ENCODE results near the gene CSK. TPM values are rescaled to one million over a fixed set of nuclear protein-coding genes. Genes with fewer than 3 reads are reported as not detected.

CSK gene
- total RNA-seq, 4 donors from 2014 or later, result 37.6 to 47.3 (median 45.4) TPM

DNA sequence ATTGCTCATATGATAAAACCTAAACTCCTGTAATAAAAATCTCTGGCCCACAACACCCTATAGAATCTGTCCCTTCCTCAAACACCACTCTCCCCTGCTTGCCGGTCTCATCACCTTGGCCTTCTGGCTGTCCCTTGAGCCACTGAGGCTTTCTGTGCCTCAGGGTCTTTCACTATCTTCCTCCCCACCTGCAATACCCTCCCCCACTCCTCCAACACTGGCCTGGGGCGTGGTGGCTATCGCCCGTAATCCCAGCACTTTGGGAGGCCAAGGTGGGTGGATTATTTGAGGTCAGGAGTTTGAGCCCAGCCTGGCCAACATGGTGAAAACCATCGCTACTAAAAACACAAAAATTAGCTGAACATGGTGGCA, 3.3 kb upstream of the CSK start:
- intact Hi-C loops (cut with DNase I; ENCODE audit: low total_unique reads), result no loop called here
- H3K4me3 ChIP-seq (ENCODE audit: low read depth, poor library complexity, severe bottlenecking), result no peak overlapping the region
- 95 to 98% methylated on average over 5 of the region's 5 CpGs for WGBS, 2 donors
- TF ChIP-seq POLR2A (IDR thresholded peaks at IDR 0.05) (no peak), CTCF (IDR thresholded peaks at IDR 0.05) (no peak)
- no peak for DNase-seq (ENCODE audit: low spot score in 2 of 2)

GRCh38 chr15:74779162-74779648, 2.7 kb upstream of the CSK start:
- TF ChIP-seq CTCF (IDR thresholded peaks at IDR 0.05), result no peak
- no peak for TF ChIP-seq POLR2A (IDR thresholded peaks at IDR 0.05)
- WGBS, 2 donors, result 78 to 85% methylated on average over 7 of the region's 7 CpGs
- intact Hi-C loops (cut with DNase I; ENCODE audit: low total_unique reads), result no loop called here
- DNase-seq (ENCODE audit: low spot score in 2 of 2), result no peak
- no peak overlapping the region for H3K4me3 ChIP-seq (ENCODE audit: low read depth, poor library complexity, severe bottlenecking)

DNA sequence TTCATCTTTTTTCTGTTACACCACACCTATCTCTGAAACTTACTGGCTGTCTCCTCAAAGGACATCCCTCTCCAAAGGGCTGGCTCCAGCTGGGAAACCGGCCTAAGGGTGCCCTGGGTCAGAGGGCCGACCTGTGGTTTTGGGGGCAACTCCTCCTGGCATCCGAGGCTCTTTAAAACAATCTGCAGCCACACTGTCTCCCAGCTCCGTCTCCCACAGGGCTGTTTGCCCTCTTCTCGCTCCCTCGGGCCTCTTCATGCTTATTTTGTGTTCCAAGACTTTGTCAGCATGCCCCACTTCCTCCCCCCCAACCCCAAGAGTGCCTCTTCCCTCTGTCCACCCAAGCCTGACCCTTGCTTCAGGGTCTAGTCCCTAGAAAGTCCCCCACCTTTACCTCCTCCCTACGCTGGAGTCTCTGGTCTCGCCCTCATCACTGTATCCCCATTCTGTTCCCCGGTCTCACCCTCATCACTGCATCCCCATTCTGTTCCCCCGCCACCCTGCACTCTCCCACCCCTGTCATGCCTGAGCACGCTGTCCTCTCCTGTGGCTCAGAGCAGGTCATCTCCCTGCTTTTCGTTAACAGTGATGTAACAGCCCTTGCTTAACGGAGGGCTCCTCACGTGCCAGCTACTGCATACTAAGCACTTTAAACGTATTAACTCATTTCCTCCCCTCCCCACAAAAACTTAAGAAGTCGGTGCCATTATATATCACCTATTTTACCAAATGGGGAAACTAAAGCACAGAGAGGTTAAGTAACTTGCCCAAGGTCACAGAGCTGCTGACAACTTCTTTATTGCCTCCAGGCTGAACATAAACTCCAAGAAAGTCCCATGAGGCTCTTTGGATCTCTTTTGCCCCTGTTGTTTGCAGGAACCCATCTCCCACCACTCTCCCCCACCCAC, 1.1 kb upstream of the CSK start:
- intact Hi-C loops (cut with DNase I; ENCODE audit: low total_unique reads), result loop anchor here (5.0 kb wide), 1 partner anchor 172 kb away; no protein-coding TSS in a partner anchor
- TF ChIP-seq CTCF (IDR thresholded peaks at IDR 0.05) (no peak), POLR2A (IDR thresholded peaks at IDR 0.05) (no peak)
- DNase-seq (ENCODE audit: low spot score in 2 of 2), result no peak
- H3K4me3 ChIP-seq (ENCODE audit: low read depth, poor library complexity, severe bottlenecking), result no peak overlapping the region
- 46 to 47% methylated on average over 16 of the region's 16 CpGs for WGBS, 2 donors

DNA sequence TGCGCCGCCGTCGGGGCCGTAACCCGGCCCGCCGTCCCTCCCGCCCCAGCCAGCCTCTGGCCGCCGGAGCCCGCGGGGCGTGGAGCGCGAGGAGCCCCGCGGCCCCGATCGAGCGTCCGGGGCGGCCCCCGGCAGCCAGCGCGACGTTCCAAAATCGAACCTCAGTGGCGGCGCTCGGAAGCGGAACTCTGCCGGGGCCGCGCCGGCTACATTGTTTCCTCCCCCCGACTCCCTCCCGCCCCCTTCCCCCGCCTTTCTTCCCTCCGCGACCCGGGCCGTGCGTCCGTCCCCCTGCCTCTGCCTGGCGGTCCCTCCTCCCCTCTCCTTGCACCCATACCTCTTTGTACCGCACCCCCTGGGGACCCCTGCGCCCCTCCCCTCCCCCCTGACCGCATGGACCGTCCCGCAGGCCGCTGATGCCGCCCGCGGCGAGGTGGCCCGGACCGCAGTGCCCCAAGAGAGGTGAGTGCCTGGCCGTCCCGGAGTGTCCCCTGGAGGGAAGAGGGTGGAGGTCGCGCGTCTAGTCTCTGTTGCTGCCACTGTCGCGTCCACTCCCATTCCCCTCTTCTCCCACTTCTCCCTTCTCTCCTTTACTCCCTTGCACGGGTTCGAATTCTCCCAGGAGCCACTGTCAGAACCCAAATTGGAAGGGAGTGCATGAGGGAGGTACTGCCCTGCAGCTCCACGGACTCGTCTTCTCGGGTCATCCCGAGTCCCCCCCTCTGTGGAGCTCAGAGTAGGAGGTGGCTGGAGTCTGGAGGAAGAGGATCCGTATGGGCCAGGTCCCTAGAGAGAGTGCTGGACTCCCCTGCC, 585 bp downstream of the CSK start:
- 1% methylated on average over 48 to 53 of the region's 72 CpGs for WGBS, 2 donors
- DNase-seq (ENCODE audit: low spot score in 2 of 2), result no peak
- H3K4me3 ChIP-seq (ENCODE audit: low read depth, poor library complexity, severe bottlenecking), result peak overlapping the region; percentile 82
- intact Hi-C loops (cut with DNase I; ENCODE audit: low total_unique reads), result loop anchor here (5.0 kb wide), 1 partner anchor 170 kb away; no protein-coding TSS in a partner anchor
- no peak for TF ChIP-seq CTCF (IDR thresholded peaks at IDR 0.05)
- TF ChIP-seq POLR2A (IDR thresholded peaks at IDR 0.05), result no peak

DNA sequence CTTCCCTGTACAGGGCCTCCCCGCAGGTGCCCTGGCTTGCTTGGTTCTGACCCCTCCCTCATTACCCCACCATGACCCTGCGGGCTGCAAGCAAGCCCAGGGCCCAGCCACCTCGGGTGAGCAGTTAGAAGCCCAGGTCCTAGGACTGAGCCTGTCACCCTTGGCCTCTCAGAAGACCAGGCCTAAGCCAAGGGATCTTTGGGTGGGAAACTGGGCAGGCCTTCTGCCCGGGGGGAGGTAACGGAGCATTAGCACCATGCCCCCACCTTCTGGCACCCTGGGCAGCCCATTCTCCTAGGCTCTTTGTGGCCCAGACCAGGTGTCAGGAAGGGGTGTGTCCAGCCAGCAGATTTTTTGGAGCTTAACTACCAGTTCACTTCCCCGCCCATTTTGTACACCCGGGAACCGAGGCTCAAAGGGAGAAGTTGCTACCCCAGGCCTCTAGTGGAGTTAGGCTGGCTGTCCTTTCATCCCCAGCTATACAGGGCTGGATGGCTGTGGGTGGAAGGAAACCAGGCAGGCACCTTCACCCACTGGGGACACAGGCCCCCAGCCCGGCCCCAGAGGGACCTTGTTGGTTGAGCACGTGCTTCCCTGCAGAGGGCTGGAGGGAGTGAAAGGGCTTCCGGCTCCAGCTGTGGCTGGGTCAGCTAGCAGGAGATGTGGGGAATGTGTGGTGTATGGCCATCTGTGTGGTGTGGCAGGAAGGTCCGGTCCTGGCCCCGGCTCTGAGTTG, 1.4 kb downstream of the CSK start:
- no peak for DNase-seq (ENCODE audit: low spot score in 2 of 2)
- H3K4me3 ChIP-seq (ENCODE audit: low read depth, poor library complexity, severe bottlenecking), result peak overlapping the region; percentile 82
- intact Hi-C loops (cut with DNase I; ENCODE audit: low total_unique reads), result loop anchor here (5.0 kb wide), 1 partner anchor 169 kb away; no protein-coding TSS in a partner anchor
- TF ChIP-seq POLR2A (IDR thresholded peaks at IDR 0.05) (no peak), CTCF (IDR thresholded peaks at IDR 0.05) (no peak)
- 7 to 14% methylated on average over 10 to 12 of the region's 13 CpGs for WGBS, 2 donors
